NT2/D1 (cell line): Measurements from ENCODE around the gene IL1RL1.

Source experiments
- SUZ12 ChIP-seq: IDR thresholded peaks from 2 replicates; pipeline ENCODE4 v1.6.1; 2011; ENCODE audit not compliant: insufficient read length, insufficient read depth; ENCODE audit errors: extremely low read depth
- YY1 ChIP-seq: IDR thresholded peaks from 2 replicates; pipeline ENCODE4 v1.6.1; 2011; ENCODE audit not compliant: insufficient read length, insufficient read depth
- ZNF274 ChIP-seq: IDR thresholded peaks from 2 replicates; pipeline ENCODE4 v1.6.1; 2011; ENCODE audit warnings: mild to moderate bottlenecking, low read depth, low read length

DNA sequence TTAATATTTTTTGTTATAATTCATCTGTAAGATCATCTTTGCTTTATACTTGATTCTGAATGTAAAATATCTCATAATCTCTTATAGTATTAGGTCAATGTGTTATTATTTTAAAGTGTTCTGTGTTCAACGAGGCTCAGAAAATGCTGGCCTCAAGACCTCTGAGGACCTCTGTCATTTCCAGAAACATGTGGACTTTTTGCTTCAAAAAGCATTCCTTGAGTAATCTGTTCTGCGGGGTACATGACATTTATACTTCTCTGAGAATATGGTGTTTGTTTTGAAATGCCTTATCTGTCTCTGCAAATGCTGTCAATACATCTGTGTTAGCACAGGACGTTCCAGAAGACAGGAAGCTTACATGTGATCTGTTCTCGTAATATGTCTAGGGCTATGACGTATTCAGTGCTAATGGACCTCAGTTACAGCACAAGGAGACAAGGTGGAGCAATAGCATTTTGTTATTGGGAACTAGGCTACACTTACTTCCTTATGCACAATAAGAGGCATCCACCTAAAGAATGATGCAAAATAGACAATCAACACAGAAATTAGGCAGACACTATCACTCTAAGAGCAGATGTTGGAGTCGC is 37.6 kb upstream of the IL1RL1 start:
- TF ChIP-seq SUZ12 (no peak), ZNF274 (no peak), YY1 (no peak)
